WERI-Rb-1 (cell line): ENCODE measurements around the gene GPR12.

Source experiments
- DNase-seq: peaks from one replicate; pipeline ENCODE4 v3.0.0-alpha.2; 2020
- H3K27ac ChIP-seq: fragments of 250-450 bp; sonication (Bioruptor Pico); 2 replicates; pipeline ENCODE4 v1.5.1; 2020; ENCODE audit warnings: mild to moderate bottlenecking, moderate library complexity
- H3K27me3 ChIP-seq: fragments of 250-450 bp; sonication (Bioruptor Pico); 2 replicates; pipeline ENCODE4 v1.5.1; 2021; ENCODE audit warnings: mild to moderate bottlenecking, low read depth, moderate library complexity; ENCODE audit not compliant: insufficient read depth, severe bottlenecking
- H3K36me3 ChIP-seq: fragments of 250-450 bp; sonication (Bioruptor Pico); 2 replicates; pipeline ENCODE4 v1.5.1; 2020; ENCODE audit warnings: mild to moderate bottlenecking, moderate library complexity
- H3K4me3 ChIP-seq: 2 replicates; pipeline ENCODE4 v1.5.1; 2011; ENCODE audit warnings: low read depth, mild to moderate bottlenecking, control low read depth, low read length
- H3K9me3 ChIP-seq: fragments of 250-450 bp; sonication (Bioruptor Pico); 2 replicates; pipeline ENCODE4 v1.5.1; 2021; ENCODE audit warnings: mild to moderate bottlenecking, moderate library complexity; ENCODE audit not compliant: severe bottlenecking
- TF ChIP-seq, protein P1 (sequence below): IDR thresholded peaks from 2 replicates; pipeline ENCODE4 v1.5.1; 2011; ENCODE audit warnings: low read depth, mild to moderate bottlenecking, control low read depth, inconsistent platforms, low read length

Gene GPR12, protein sequence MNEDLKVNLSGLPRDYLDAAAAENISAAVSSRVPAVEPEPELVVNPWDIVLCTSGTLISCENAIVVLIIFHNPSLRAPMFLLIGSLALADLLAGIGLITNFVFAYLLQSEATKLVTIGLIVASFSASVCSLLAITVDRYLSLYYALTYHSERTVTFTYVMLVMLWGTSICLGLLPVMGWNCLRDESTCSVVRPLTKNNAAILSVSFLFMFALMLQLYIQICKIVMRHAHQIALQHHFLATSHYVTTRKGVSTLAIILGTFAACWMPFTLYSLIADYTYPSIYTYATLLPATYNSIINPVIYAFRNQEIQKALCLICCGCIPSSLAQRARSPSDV

DNA sequence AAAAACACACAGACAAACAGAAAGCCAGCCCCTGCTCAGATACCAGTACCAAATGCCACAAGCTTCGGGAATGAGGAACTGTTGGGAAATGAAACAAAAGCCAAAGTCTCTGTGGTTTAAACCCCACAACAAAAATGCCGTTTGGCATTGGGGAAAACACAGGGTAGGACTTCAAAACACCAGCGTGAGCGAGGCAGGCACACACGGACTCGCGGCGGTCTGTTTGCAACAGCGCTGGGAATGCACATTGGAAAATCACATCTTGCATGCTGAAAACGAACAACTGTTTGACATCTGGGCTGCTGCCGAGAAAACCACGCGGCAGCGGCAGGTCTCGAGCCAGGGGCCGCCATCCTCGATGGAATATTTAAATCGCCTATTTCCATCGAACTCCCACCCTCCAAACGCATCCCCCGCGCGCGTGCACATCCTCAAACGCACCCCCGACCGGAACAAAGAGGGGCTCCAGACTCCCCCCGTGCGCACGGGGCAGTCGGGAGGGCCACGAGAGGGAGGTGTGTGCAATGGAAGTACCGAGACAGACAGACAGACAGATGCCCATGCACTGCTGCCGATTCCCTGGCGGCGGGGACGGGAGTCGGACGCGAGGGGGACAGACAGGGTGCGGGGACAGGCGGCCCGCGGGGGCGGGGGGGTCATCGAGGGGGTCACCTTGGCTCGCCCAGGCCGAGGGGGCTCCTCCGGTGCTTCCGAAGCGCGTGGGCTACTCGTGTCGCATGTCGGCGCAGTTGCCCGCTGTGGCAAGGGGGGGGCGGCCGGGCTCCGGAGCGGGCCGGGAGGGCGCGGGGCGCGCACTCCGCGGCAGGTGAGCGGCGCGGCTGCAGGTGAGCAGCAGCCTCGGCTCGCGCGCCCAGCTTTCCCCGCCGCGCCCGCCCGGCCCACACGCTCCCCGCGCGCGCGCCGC, at the start of gene GPR12:
TSS of gene GPR12 (minus strand) at position 880 of the 925 bp plus-strand sequence. CDS start 959 bp downstream, outside the sequence.
- no peaks in the 10 kb centered on the region for H3K9me3 ChIP-seq
- TF ChIP-seq, protein P1, sequence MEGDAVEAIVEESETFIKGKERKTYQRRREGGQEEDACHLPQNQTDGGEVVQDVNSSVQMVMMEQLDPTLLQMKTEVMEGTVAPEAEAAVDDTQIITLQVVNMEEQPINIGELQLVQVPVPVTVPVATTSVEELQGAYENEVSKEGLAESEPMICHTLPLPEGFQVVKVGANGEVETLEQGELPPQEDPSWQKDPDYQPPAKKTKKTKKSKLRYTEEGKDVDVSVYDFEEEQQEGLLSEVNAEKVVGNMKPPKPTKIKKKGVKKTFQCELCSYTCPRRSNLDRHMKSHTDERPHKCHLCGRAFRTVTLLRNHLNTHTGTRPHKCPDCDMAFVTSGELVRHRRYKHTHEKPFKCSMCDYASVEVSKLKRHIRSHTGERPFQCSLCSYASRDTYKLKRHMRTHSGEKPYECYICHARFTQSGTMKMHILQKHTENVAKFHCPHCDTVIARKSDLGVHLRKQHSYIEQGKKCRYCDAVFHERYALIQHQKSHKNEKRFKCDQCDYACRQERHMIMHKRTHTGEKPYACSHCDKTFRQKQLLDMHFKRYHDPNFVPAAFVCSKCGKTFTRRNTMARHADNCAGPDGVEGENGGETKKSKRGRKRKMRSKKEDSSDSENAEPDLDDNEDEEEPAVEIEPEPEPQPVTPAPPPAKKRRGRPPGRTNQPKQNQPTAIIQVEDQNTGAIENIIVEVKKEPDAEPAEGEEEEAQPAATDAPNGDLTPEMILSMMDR: no peak
- no peak within 1 kb of the TSS for H3K27ac ChIP-seq
- no peaks in the 10 kb centered on the region for H3K36me3 ChIP-seq
- peaks cover 23% of the 10 kb centered on the region for H3K27me3 ChIP-seq
- peak; percentile 44 for DNase-seq
- H3K4me3 ChIP-seq: peak within 1 kb of the TSS; percentile 59

DNA sequence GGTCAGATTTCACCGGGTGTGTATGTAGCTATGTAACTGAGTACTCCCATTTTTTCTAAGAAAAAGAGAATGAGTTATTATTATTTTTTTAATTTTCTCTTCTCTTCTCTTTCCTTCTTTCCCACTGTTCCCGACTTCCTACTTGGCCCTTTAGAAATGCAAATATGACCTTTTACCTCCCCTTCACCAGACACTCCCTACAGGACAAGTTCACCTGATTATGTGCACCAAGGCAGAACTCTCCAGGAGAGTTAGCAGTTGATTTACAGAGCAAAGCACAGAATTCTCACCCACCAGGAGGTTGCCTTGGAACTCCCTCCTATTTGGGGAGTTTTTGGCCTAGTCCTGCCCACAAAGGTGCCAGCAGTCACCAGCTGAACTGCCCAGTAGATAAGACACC, 49.5 kb upstream of the GPR12 start:
- Histone ChIP-seq H3K4me3 (no peak overlapping the region), H3K27me3 (no peaks in the 10 kb centered on the region), H3K36me3 (no peaks in the 10 kb centered on the region), H3K9me3 (peaks cover 4% of the 10 kb centered on the region), H3K27ac (no peak overlapping the region)
- TF ChIP-seq, protein P1: no peak
- no peak for DNase-seq

DNA sequence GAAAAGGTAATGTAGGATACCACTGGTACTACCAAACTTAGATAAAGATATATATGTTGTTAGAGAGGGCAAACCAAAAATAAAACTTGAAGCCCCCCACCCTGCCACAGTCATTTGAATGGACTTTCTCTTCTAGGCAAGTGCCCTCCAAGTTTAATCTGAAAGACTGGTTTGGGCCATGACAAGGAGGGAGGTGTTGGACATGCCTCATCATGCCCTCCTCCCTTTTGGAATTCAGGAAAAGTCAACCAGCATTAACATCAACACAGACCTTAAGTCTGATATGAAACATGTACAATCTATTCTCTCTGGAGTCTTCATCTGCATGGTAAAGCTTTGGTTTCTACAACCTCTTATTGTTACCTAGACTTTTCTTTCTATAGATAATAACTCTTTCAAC, 46.3 kb upstream of the GPR12 start:
- no peak overlapping the region for H3K27ac ChIP-seq
- H3K27me3 ChIP-seq: no peaks in the 10 kb centered on the region
- TF ChIP-seq, protein P1: no peak
- H3K4me3 ChIP-seq: no peak overlapping the region
- H3K36me3 ChIP-seq: no peaks in the 10 kb centered on the region
- no peak for DNase-seq
- H3K9me3 ChIP-seq: peaks cover 11% of the 10 kb centered on the region

DNA sequence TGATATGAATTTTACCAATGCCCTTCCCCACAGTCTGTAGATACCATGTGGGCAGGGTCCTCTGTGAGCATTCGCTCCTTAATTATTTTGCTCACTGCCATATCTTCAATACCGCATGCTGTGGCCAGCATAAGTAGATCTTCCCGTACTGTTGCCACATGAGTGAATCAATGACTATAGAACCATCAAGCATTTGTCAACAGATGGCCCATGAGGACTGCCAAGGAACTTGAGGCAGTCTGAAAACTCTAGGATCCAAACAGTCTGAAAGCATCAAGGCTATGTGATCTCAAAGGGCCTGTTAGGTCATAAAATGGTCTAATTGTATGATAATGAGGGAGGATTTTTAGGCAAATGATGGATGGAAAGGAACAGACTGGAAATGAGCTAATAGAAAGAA, 27.4 kb upstream of the GPR12 start:
- no peaks in the 10 kb centered on the region for H3K27me3 ChIP-seq
- H3K27ac ChIP-seq: no peak overlapping the region
- no peak overlapping the region for H3K4me3 ChIP-seq
- H3K9me3 ChIP-seq: no peaks in the 10 kb centered on the region
- H3K36me3 ChIP-seq: no peaks in the 10 kb centered on the region
- DNase-seq: no peak
- TF ChIP-seq, protein P1: no peak

DNA sequence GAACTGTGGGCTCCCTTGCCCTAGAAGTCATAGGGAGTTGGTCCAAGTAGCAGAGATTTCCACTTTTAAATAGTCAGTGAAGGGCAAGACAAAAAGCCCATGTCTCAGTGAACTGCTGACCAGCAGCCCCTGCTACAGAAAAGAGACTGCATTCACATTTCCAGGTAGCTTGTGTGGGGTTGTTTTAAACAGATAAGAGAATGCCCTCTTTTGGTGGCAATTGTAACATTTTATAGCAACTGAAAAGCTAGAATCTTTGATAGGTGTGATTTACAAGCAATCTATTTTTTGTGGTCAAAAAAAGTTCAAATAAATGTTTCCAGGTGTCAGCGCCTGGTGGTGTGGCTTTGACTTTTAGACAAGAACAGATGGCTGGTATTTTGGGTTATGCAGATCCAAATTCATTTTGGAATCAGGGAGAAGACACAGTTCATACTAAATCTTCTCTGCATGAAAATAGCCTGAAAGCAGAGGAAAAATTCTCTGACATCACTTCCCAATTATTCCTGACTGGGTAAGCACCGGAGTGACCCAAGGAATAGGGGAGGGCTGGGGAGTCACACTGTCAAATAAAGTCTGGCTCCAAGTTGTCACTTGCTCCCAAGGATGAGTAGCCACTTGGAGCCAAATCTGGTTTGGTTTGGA, 26.2 kb upstream of the GPR12 start:
- H3K4me3 ChIP-seq: no peak overlapping the region
- H3K27me3 ChIP-seq: no peaks in the 10 kb centered on the region
- H3K9me3 ChIP-seq: no peaks in the 10 kb centered on the region
- no peak for DNase-seq
- no peak overlapping the region for H3K27ac ChIP-seq
- H3K36me3 ChIP-seq: no peaks in the 10 kb centered on the region
- TF ChIP-seq, protein P1: no peak
